Breast epithelium (tissue), 3 donors: ENCODE measurements around the gene DAPK1.

ENCODE experiments used
- POLR2A ChIP-seq: fragments of 450-650 bp; IDR thresholded peaks from one replicate; pipeline ENCODE4 v1.6.1; 2016; ENCODE audit warnings: antibody characterized with exemption, mild to moderate bottlenecking, moderate library complexity
- TF ChIP-seq, protein P1 (sequence below), 3 donors: fragments of 450-650 bp; IDR thresholded peaks; one replicate each; pipeline ENCODE4 v1.5.1; 2016 to 2017; ENCODE audit warnings: antibody characterized with exemption in 3 of 3, mild to moderate bottlenecking in 3 of 3, moderate library complexity in 3 of 3

DNA sequence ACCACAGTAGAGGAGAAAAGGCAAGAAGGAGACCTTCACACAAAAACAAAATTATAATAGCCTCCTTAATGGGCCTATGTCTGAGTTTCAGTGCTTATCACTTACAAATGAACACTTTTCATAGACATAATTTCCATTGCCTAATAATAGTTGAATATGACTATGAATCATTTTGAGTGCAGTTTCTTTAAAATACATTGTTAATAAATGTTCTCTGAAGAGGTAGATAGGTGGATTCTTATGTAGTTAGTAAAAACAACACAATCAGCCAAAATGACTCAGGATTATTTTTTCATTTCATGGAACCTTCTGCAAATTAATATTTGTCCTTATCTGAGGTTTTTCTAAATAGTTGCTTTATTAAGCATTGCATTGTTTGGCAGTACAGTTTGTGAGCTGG lies 45.6 kb downstream of the DAPK1 start:
- no peak for TF ChIP-seq POLR2A
- TF ChIP-seq, protein P1, sequence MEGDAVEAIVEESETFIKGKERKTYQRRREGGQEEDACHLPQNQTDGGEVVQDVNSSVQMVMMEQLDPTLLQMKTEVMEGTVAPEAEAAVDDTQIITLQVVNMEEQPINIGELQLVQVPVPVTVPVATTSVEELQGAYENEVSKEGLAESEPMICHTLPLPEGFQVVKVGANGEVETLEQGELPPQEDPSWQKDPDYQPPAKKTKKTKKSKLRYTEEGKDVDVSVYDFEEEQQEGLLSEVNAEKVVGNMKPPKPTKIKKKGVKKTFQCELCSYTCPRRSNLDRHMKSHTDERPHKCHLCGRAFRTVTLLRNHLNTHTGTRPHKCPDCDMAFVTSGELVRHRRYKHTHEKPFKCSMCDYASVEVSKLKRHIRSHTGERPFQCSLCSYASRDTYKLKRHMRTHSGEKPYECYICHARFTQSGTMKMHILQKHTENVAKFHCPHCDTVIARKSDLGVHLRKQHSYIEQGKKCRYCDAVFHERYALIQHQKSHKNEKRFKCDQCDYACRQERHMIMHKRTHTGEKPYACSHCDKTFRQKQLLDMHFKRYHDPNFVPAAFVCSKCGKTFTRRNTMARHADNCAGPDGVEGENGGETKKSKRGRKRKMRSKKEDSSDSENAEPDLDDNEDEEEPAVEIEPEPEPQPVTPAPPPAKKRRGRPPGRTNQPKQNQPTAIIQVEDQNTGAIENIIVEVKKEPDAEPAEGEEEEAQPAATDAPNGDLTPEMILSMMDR (IDR thresholded peaks at IDR 0.05), result no peak
